Measurements from ENCODE around the gene PPP1R7. TPM values are rescaled to one million over a fixed set of nuclear protein-coding genes. Genes with fewer than 3 reads are reported as not detected.
"Not testable (repeated sequence)": the region's sequence is repeated elsewhere in the genome, so short reads cannot be mapped to it uniquely, and the experiment has no call there.

PPP1R7 gene
- 39.5 and 54.4 TPM in 2 replicates for total RNA-seq (2014; rRNA removed; shearing (Covaris generic); ENCODE audit: low replicate concordance)

- H3K9me3 ChIP-seq (ENCODE audit: low read length), result no peaks in the 10 kb centered on the region
- H3K4me2 ChIP-seq (ENCODE audit: low read depth, low read length, poor library complexity, severe bottlenecking), result peak within 1 kb of the TSS; percentile 88
- H3K4me1 ChIP-seq (ENCODE audit: low read length), result peaks cover 36% of the 10 kb centered on the region
- H3K27me3 ChIP-seq (ENCODE audit: low read length), result no peaks in the 10 kb centered on the region
- H3K27ac ChIP-seq (ENCODE audit: low read length), result peak within 1 kb of the TSS; percentile 37; the same call in 1 of the 2 replicates
- peak within 1 kb of the TSS; percentile 99 for H3K4me3 ChIP-seq (ENCODE audit: low read length)
- H2AFZ ChIP-seq (ENCODE audit: low read length), result peak within 1 kb of the TSS; percentile 97
- peak within 1 kb of the TSS; percentile 97 for H3K9ac ChIP-seq (ENCODE audit: low read length)
- no peaks in the 10 kb centered on the region for H4K20me1 ChIP-seq (ENCODE audit: insufficient read depth, low read depth, low read length)
- peaks cover 71% of the 10 kb centered on the region for H3K79me2 ChIP-seq (ENCODE audit: low read length)
- peak; percentile 98 for DNase-seq
- no peaks in the 10 kb centered on the region for H3K9me2 ChIP-seq (replicated peaks; ENCODE audit: insufficient read depth, low read length)
- no peaks in the 10 kb centered on the region for H3K36me3 ChIP-seq (ENCODE audit: insufficient read depth, low read length)
Measured at GRCh38 chr2:241149925-241150659, at the start of gene PPP1R7. Gene PPP1R7 (plus strand): TSS chr2:241150467. CDS start chr2:241150496, 29 bp downstream.

DNA sequence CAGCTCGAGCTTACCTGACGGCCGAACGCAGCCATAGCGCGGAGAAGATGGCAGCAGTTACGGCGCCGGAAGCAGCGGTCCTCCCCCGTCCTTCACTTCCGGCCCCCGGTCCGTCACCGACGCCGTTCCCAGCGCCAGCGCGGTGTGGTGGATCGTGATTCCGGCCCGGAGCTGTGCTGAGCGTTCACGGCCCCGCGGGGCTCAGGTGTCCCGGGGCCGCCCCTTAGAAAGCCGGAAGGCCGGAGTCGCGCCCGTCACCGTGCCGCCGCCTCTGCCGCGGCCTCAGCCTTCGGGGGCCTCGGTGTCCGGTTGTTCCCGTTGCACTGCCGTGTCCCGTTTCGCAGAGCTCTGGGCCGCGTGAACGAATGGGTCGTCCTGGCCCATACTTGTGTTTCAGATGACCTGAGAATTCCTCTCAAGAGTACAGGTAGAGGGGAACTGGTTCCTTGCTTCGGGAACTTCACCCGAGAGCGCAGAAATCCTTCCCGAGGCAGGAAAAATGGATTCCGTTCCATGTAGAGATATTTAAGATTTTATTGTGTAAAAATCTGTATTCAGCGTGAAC is 47.9 kb upstream of the PPP1R7 start, which contains the start of gene MTERF4:
TSS of gene MTERF4 (minus strand) at position 49 of the 565 bp plus-strand sequence. CDS start at position 35, 14 bp downstream.
- H3K27me3 ChIP-seq (ENCODE audit: low read length), result no peaks in the 10 kb centered on the region
- peaks cover 41% of the 10 kb centered on the region for H3K4me1 ChIP-seq (ENCODE audit: low read length)
- peaks cover 59% of the 10 kb centered on the region for H3K79me2 ChIP-seq (ENCODE audit: low read length)

DNA sequence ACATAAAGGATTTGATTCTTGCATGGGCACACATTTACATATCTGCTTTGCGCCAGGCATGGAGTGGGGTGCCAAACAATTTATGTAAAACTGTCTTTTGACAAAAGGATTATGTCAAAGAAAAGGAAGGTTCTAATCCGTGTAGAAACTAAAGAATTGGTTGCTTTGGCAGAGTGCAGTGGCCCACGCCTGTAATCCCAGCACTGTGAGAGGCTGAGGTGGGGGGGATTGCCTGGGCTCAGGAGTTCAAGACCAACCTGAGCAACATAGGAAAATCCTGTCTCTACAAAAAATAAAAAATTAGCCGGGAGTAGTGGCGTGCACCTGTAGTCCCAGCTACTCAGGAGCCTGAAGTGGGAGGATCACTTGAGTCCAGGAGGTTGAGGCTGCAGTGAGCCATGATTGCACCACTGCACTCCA is 47.1 kb upstream of the PPP1R7 start:
- Histone ChIP-seq H3K9me3 (ENCODE audit: low read length) (no peaks in the 10 kb centered on the region), H3K4me3 (ENCODE audit: low read length) (peak overlapping the region; percentile 74), H3K9ac (ENCODE audit: low read length) (peak overlapping the region; percentile 75), H3K79me2 (ENCODE audit: low read length) (peaks cover 50% of the 10 kb centered on the region), H3K4me1 (ENCODE audit: low read length) (peaks cover 41% of the 10 kb centered on the region), H3K4me2 (ENCODE audit: low read depth, low read length, poor library complexity, severe bottlenecking) (peak overlapping the region; percentile 84), H3K9me2 (replicated peaks; ENCODE audit: insufficient read depth, low read length) (no peaks in the 10 kb centered on the region), H3K36me3 (ENCODE audit: insufficient read depth, low read length) (peaks cover 12% of the 10 kb centered on the region; the same call in 1 of the 2 replicates), H3K27ac (ENCODE audit: low read length) (peak overlapping the region; percentile 75), H4K20me1 (ENCODE audit: insufficient read depth, low read depth, low read length) (no peaks in the 10 kb centered on the region), H2AFZ (ENCODE audit: low read length) (0 out of 2 replicates have a peak overlapping the region, but pooled peaks have one; percentile 58), H3K27me3 (ENCODE audit: low read length) (no peaks in the 10 kb centered on the region)
- peak; percentile 51 for DNase-seq

More for the DNA sequence above, 47.9 kb upstream of the PPP1R7 start, which contains the start of gene MTERF4:
- Histone ChIP-seq H3K4me3 (ENCODE audit: low read length) (peak within 1 kb of the TSS; percentile 74), H2AFZ (ENCODE audit: low read length) (peak within 1 kb of the TSS; percentile 68), H3K27ac (ENCODE audit: low read length) (peak within 1 kb of the TSS; percentile 75), H3K36me3 (ENCODE audit: insufficient read depth, low read length) (peaks cover 13% of the 10 kb centered on the region; the same call in 1 of the 2 replicates), H4K20me1 (ENCODE audit: insufficient read depth, low read depth, low read length) (no peaks in the 10 kb centered on the region), H3K9me3 (ENCODE audit: low read length) (no peaks in the 10 kb centered on the region), H3K9ac (ENCODE audit: low read length) (peak within 1 kb of the TSS; percentile 75), H3K4me2 (ENCODE audit: low read depth, low read length, poor library complexity, severe bottlenecking) (peak within 1 kb of the TSS; percentile 84), H3K9me2 (replicated peaks; ENCODE audit: insufficient read depth, low read length) (no peaks in the 10 kb centered on the region)
- peak; percentile 96 for DNase-seq

GRCh38 chr2:241104611-241105010 is 45.7 kb upstream of the PPP1R7 start:
- Histone ChIP-seq H3K79me2 (ENCODE audit: low read length) (peaks cover 38% of the 10 kb centered on the region), H3K4me1 (ENCODE audit: low read length) (peaks cover 35% of the 10 kb centered on the region)
- H3K9me3 ChIP-seq (ENCODE audit: low read length); H2AFZ ChIP-seq (ENCODE audit: low read length); H3K27ac ChIP-seq (ENCODE audit: low read length); H4K20me1 ChIP-seq (ENCODE audit: insufficient read depth, low read depth, low read length); H3K9ac ChIP-seq (ENCODE audit: low read length); H3K36me3 ChIP-seq (ENCODE audit: insufficient read depth, low read length); DNase-seq; H3K9me2 ChIP-seq (replicated peaks; ENCODE audit: insufficient read depth, low read length); H3K27me3 ChIP-seq (ENCODE audit: low read length); H3K4me3 ChIP-seq (ENCODE audit: low read length); H3K4me2 ChIP-seq (ENCODE audit: low read depth, low read length, poor library complexity, severe bottlenecking): not testable (repeated sequence)

- Histone ChIP-seq H3K4me2 (ENCODE audit: low read depth, low read length, poor library complexity, severe bottlenecking) (no peak overlapping the region), H3K4me1 (ENCODE audit: low read length) (peaks cover 35% of the 10 kb centered on the region), H3K27me3 (ENCODE audit: low read length) (no peaks in the 10 kb centered on the region), H3K9ac (ENCODE audit: low read length) (no peak overlapping the region), H3K27ac (ENCODE audit: low read length) (peak overlapping the region; percentile 26; the same call in 1 of the 2 replicates), H2AFZ (ENCODE audit: low read length) (no peak overlapping the region), H3K9me2 (replicated peaks; ENCODE audit: insufficient read depth, low read length) (no peaks in the 10 kb centered on the region), H4K20me1 (ENCODE audit: insufficient read depth, low read depth, low read length) (no peaks in the 10 kb centered on the region), H3K4me3 (ENCODE audit: low read length) (no peak overlapping the region), H3K79me2 (ENCODE audit: low read length) (peaks cover 28% of the 10 kb centered on the region), H3K36me3 (ENCODE audit: insufficient read depth, low read length) (no peaks in the 10 kb centered on the region), H3K9me3 (ENCODE audit: low read length) (no peaks in the 10 kb centered on the region)
- DNase-seq, result no peak
Measured at GRCh38 chr2:241105641-241106040, 44.6 kb upstream of the PPP1R7 start.

DNA sequence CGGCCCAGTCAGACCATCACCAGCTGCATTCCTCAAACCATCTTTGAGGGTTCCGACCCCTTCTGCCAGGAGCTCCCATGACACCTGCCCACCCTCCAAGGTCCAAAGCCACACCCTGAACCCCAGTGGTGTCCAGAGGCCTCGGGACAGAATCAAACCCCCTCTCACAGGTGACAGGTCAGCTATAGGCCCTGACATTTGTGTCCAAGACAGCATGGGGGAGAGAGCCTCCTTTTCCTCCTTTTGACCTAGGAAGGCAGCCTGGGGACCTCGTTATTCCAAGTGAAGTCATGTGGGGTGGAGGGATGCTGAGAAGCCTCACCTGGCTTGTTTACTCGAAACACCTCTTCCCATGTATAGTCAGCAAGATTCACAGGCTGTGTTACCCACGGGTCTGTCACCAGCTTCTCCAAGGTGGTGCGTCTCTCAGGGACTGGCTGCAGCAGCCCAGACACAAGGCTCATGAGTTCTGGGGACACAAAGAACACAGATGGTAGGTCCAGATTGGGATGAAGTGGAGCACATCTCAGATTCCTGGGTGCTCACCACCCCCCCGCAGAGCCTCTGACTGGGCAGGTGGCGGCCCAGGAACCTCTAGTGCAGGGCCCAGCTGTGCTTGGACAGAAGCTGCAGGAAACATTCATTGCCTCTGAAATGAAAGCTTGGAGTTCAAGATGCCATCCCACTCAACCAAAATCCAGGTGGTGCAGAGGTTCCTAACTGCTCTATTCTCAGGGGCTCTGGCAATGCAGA is 43.1 kb upstream of the PPP1R7 start:
- Histone ChIP-seq H3K9me2 (replicated peaks; ENCODE audit: insufficient read depth, low read length) (no peaks in the 10 kb centered on the region), H2AFZ (ENCODE audit: low read length) (no peak overlapping the region), H3K4me3 (ENCODE audit: low read length) (no peak overlapping the region), H3K9me3 (ENCODE audit: low read length) (no peaks in the 10 kb centered on the region), H3K4me2 (ENCODE audit: low read depth, low read length, poor library complexity, severe bottlenecking) (no peak overlapping the region), H3K36me3 (ENCODE audit: insufficient read depth, low read length) (no peaks in the 10 kb centered on the region), H3K9ac (ENCODE audit: low read length) (no peak overlapping the region), H3K79me2 (ENCODE audit: low read length) (peaks cover 13% of the 10 kb centered on the region; the same call in 1 of the 2 replicates), H3K27ac (ENCODE audit: low read length) (no peak overlapping the region), H4K20me1 (ENCODE audit: insufficient read depth, low read depth, low read length) (no peaks in the 10 kb centered on the region), H3K27me3 (ENCODE audit: low read length) (no peaks in the 10 kb centered on the region), H3K4me1 (ENCODE audit: low read length) (peaks cover 45% of the 10 kb centered on the region)
- no peak for DNase-seq

- Histone ChIP-seq H4K20me1 (ENCODE audit: insufficient read depth, low read depth, low read length) (no peaks in the 10 kb centered on the region), H3K27ac (ENCODE audit: low read length) (no peak overlapping the region), H3K9ac (ENCODE audit: low read length) (no peak overlapping the region), H3K4me2 (ENCODE audit: low read depth, low read length, poor library complexity, severe bottlenecking) (no peak overlapping the region), H3K9me3 (ENCODE audit: low read length) (no peaks in the 10 kb centered on the region), H3K4me3 (ENCODE audit: low read length) (no peak overlapping the region), H2AFZ (ENCODE audit: low read length) (no peak overlapping the region), H3K4me1 (ENCODE audit: low read length) (peaks cover 37% of the 10 kb centered on the region), H3K9me2 (replicated peaks; ENCODE audit: insufficient read depth, low read length) (no peaks in the 10 kb centered on the region), H3K27me3 (ENCODE audit: low read length) (no peaks in the 10 kb centered on the region), H3K36me3 (ENCODE audit: insufficient read depth, low read length) (no peaks in the 10 kb centered on the region; the same call in 1 of the 2 replicates), H3K79me2 (ENCODE audit: low read length) (peaks cover under 1% of the 10 kb centered on the region; the same call in 1 of the 2 replicates)
- DNase-seq, result no peak
Measured at GRCh38 chr2:241108271-241109209, 41.7 kb upstream of the PPP1R7 start.

Measured in Karpas-422 (cell line).